ENCODE data around the gene FGFR3.

FGFR3 gene

GRCh38 chr4:1802151-1802715, 9.1 kb downstream of the FGFR3 start:
- DNase-seq (ENCODE audit: low read depth, low spot score) = no peak

GRCh38 chr4:1802720-1803522, 9.8 kb downstream of the FGFR3 start:
- no peak for DNase-seq (ENCODE audit: low read depth, low spot score)

GRCh38 chr4:1803523-1804423, 10.7 kb downstream of the FGFR3 start:
- no peak for DNase-seq (ENCODE audit: low read depth, low spot score)

GRCh38 chr4:1804638-1805492, 11.8 kb downstream of the FGFR3 start:
- no peak for DNase-seq (ENCODE audit: low read depth, low spot score)

- no peak for DNase-seq (ENCODE audit: low read depth, low spot score)
Measured at GRCh38 chr4:1805493-1806222, 12.6 kb downstream of the FGFR3 start.

- DNase-seq (ENCODE audit: low read depth, low spot score) = no peak
Measured at GRCh38 chr4:1806223-1806564, 13.1 kb downstream of the FGFR3 start.

GRCh38 chr4:1806596-1807331, 13.7 kb downstream of the FGFR3 start:
- no peak for DNase-seq (ENCODE audit: low read depth, low spot score)

- no peak for DNase-seq (ENCODE audit: low read depth, low spot score)
Measured at GRCh38 chr4:1807332-1807777, 14.3 kb downstream of the FGFR3 start.

- no peak for DNase-seq (ENCODE audit: low read depth, low spot score)
Measured at GRCh38 chr4:1808396-1808795, 15.3 kb downstream of the FGFR3 start.

- DNase-seq (ENCODE audit: low read depth, low spot score) = no peak
Measured at GRCh38 chr4:1808851-1809753, 16.0 kb downstream of the FGFR3 start.

- peak; percentile 90 for DNase-seq (ENCODE audit: low read depth, low spot score)
Measured at GRCh38 chr4:1809754-1810502, 16.8 kb downstream of the FGFR3 start.

- no peak for DNase-seq (ENCODE audit: low read depth, low spot score)
Measured at GRCh38 chr4:1810765-1811164, 17.7 kb downstream of the FGFR3 start.

- DNase-seq (ENCODE audit: low read depth, low spot score) = no peak
Measured at GRCh38 chr4:1812720-1813119, 19.6 kb downstream of the FGFR3 start.

GRCh38 chr4:1813231-1813630, 20.1 kb downstream of the FGFR3 start:
- no peak for DNase-seq (ENCODE audit: low read depth, low spot score)

- peak; percentile 23 for DNase-seq (ENCODE audit: low read depth, low spot score)
Measured at GRCh38 chr4:1813915-1814314, 20.8 kb downstream of the FGFR3 start.

- no peak for DNase-seq (ENCODE audit: low read depth, low spot score)
Measured at GRCh38 chr4:1814453-1814852, 21.4 kb downstream of the FGFR3 start.

GRCh38 chr4:1815096-1815996, 22.3 kb downstream of the FGFR3 start:
- DNase-seq (ENCODE audit: low read depth, low spot score) = no peak
